HG03103 (cell line): ENCODE data around the gene SLC7A1.

Source experiments
- ATAC-seq: cut with Tn5 transposase; IDR thresholded peaks from one replicate; pipeline ENCODE4 v1.9.1; 2021; ENCODE audit warnings: low read depth; ENCODE audit not compliant: unreplicated experiment

Gene SLC7A1

DNA sequence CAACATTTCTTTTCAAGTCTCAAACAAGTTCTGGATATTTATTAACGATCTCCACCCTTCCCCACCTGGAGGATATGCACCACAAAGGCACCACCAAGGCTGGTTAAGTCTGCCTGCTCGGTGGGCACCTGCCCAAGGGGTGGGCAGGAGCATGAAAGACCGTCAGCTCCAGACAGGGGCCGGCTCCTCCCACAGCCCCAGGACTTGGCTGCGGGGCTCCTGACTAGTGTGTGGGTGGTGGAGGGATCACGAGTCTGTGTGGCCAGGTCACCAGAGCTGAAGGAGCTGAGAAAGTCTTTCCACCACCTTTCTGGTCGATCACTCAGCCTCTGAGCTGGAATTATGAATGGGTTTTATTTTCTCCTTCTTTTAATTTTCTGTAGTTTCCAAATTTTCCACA lies 7.8 kb downstream of the SLC7A1 start:
- ATAC-seq, result no peak

DNA sequence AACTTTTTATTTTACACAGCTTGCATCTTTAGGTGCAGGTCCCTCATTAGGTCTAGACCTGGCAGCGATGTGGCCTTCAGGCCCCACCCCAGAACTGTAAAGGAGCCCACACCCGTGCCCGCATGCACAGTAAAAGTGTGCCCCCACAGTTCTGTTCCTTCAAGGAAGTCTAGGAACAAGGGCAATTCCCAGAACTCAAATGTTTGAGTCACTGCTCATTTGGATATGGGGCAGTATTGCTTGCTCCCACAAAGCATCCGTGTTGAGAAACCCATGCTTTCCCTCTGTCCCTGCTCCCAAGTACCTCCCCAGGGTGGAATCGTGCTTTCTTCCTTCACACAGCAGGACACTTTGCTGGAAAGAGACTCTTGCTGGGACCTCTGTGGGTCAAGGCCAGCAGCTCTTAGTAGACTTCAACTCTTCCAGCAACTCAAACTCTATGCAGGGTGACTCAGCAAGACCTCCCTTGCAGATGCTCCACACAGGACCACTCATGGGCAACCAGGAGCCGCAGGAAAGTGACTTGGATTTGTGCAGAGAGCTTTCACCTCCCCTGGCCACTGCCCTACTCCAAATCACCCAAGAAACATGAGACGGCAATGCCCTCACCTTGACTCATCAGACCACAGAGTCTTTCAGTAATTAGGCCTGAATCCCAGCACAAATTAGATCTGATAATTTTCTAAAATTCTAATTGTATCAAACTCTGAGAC lies 12.3 kb downstream of the SLC7A1 start:
- ATAC-seq, result no peak

DNA sequence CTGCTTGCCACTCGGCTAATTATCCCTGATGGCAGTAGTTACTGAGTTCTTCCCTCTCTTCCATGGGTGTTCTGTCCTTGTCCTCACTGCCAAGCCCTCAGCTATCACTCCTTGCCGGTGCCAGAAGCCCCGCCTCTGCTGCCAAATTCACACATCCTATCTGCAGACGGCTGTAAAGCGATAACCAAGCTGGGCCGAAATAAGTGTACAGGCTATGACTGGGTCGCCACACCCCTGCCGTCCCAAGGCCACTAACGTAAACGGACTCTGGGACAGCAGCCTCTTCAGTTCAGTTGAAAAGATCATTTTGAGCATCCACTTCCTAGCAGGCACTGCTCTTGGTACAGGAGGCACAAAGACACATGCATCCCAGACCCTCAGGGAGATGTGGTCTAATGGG lies 13.3 kb downstream of the SLC7A1 start:
- ATAC-seq, result no peak

DNA sequence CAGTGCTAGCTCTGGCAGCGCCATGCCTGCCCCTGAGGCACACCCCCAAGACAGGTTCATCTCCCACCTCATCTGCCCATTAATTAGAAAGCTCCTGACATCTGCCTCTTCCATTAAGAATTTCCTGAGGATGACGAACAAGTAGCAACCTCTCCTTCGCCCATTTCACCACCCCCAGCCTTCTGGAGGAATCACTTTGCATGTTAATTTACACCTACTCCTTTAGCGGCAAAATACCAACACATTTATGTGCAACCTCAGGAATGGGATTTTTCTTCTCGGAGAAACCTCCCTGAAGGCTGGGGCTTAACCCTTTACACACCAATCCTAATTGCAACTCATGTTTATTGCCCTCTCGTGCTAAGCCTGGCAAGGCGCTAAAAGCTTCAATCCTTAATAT lies 13.8 kb downstream of the SLC7A1 start:
- no peak for ATAC-seq

DNA sequence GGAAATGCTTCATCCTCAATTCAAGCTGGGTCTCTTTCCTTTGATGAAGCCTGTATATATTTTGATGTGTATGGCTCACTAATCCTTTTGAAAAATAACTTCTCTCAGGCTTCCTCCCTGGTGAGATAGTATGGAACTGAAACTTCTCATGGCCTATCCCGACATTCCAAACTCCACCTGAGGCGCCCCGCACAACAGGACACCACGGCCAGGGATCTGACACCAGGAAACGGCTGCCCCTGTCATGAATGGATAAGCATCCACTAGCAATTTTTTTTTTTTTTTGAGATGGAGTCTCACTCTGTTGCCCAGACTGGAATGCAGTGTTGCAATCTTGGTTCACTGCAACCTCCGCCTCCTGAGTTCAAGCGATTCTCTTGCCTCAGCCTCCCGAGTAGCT lies 16.4 kb downstream of the SLC7A1 start:
- no peak for ATAC-seq

DNA sequence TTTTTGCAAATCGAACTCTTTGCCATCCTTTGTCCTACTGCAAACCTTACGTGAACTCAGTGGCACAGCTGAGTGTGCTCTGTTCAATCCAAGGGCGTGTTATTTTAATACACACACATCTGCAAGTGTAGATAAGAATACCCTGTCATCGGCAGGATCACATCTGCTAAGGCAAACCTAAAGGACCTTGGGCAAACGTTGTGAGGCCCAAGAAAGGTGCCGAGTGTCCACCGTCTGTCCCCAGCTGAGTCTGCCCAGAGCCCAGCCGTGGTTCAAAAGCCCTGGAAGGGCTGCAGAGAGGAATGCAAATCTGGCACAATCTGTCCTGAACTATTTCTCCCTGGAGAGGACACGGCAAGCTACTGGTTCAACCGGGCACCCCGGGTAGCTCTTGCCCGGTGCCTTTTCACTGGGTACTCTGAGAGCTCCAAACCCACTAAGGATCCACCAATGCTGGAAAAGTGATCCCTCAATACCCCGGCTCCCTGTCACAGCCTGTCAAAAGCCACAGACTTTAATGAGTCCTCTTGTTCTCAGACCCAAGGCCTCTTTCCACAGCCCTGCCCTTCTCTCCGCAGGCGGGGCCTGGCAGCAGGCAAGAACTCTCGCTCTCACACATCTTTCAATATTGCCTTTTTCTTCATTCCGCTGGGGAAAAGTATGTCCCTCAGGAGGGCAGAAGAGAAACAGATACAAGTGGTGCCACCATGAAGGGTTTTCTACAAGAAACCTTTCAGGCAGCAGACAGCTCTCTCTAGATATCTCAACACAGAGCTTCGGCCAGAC lies 17.0 kb downstream of the SLC7A1 start:
- ATAC-seq, result no peak

DNA sequence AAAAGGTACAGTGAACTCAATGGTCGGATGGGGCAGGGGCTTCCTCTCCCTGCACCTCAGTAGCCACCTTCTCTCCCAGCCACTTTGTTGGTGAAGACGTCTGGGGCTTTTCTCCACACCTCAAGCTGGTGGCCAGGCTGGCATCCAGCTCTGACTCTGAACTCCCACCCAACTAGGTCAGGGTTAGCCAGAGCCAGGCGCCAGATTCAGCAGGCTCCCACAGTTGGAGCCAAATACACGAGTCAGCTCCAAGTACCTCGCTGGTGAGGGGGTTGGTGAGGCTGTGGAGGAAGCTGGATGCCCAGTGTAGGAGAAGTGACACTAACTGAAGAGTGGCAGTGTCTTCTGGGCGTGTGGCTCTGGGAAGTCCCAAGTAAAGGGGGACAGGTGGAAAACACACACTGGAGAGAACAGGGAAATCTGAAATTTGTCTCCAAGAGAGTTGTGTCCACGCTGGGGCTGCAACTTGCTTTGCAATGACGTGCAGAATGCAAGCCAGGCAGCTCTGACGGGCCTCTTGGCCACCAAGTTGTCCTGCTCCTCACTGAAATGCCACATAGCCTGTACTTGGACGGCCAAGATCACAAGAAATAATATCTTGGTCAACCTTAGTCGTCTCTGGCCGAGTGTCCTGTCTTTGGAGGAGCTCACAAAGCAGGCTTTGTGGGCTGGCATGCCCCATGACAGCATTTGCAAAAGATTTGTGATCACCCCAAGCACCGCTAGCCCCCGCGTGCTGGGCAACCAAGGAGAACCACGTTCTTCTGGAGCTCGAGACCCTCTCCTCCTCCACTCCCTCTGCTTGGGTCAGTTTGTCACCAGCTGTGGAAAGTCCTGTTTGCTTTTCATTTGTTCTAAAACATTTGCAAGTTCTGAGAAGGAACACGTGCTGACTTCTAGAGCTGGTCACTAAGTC lies 18.1 kb downstream of the SLC7A1 start:
- ATAC-seq, result no peak

DNA sequence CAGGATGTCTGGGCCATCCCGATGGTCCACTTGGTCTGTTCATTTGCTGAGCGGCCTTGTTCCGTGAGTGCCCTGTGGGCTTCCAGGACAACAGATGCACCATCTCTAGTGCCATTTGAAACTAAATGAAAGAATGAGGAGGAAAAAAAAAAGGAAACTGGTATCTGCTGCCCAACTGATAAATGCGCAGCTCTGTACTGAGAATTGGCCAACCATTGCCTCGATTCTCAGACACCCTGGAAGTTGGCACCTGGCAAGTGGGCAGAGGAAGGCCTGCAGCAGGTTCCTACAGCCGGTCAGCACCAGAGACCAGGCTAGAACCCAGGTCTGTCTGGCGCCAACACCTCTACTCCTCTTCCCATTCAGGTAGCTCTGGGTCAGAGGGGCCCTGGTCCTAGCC lies 18.9 kb downstream of the SLC7A1 start:
- ATAC-seq, result no peak

DNA sequence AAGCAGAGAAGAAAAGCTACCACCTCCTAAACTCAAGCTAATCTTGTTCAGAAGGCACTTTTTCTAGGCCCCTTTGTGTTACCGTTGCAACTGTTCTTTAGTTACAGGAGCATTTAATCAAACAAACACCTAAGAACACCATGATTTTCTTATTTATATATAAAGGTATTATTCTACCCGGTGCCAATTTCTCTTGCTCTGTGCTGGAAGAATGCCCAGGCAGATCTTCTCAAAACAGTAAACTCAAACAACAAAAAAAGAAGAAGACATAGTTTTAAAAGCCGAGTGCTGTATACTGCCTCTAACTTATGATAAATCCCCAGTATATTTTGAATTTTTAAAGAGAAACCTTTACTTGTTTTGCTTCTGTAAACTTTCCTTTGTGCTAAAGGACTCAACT lies 20.4 kb downstream of the SLC7A1 start:
- ATAC-seq, result no peak

DNA sequence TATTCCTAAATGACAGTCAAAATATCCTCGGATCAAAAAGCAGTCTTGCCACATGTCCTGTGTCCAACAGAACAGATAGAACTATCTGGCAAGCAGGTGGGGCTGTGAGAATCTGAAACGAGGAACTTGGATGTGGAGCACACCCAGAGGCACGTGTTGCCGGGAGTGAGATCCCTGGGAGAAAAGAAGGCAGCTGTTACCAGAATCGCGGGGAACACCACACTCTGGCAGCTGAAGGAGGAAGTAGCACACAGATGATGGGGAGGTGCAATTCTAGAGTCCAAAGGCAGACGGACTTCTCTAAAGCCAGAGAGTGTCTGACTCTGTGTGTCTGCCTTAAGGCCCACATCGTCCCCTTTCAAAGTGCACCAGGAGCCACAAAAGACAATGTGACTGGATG lies 22.3 kb downstream of the SLC7A1 start:
- peak; percentile 52 for ATAC-seq

DNA sequence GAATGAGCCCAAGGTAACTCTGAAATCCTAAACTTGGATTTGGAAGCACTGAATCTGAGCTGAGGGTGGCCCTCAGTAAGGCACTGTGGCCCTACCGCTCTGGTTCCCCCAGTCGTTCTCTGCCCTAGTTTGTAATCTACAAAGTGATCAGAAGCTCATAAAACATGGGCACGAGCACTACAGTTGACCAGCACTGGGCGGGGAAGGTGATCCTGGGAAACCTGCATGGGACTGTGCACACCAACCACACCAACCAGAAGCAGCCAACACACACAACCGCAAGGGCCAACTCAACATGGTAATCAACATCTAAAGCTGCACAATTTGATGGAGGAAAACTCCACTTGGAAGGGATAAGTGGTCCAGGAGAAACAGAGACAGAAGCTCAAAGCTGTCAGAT lies 22.9 kb downstream of the SLC7A1 start:
- ATAC-seq, result no peak

DNA sequence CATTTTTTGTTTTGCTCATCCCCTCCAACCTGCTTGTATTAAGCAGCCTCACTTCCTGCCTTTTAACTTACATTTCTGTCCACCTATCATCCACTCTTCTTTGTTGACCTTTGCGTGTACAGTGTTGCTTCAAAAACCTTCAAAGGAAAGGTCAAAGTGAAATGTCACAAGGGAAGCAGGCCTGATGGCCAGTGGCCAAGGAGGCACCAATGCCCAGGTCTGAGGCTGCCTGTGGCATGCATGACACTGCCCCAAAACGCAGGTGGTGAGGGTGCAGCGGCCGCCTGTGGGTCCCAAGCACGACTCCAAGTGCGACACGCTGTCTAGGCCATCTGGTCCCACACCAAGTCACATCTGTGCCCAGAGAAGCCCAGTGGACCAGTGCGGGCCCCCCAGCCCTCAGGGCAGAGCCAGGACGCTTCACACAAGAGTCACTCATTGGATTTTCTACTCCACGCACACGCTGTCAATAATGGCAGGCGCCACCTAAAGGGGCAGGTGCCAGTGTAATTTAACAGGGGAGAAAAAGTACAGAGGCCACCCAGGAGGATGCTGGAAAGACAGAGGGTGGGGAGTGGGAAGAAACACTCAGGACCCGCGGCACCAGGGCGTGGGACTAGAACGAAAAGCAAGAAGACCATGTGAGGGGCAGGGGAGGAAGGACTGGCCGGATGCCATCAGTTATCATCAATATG lies 23.5 kb downstream of the SLC7A1 start:
- no peak for ATAC-seq

DNA sequence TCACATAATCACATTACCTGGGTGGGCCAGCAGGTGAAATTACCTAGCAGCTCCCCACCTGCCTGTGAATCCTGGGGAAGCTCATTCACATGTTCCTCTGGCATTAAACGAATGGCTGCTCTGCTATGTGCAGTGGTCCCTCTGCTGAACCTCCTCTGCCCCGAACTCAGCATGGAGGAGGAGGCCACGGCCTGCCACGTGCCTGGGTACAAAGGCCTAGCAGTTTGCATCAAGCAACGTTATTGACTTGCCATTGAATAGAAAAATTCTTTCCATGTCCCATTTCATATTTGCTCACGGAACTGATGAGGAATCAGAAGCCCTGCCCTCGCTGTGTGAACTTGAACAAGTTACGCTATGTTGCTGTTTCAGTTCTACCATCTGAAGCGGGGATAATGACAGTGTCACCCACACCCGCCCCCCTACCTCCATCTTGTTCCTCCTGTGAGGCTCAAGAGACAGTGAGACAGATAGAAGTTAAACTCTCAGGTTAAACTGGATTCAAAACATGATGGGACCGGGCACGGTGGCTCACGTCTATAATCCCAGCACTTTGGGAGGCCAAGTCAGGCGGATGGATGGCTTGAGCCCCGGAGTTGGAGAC lies 25.3 kb downstream of the SLC7A1 start:
- no peak for ATAC-seq

DNA sequence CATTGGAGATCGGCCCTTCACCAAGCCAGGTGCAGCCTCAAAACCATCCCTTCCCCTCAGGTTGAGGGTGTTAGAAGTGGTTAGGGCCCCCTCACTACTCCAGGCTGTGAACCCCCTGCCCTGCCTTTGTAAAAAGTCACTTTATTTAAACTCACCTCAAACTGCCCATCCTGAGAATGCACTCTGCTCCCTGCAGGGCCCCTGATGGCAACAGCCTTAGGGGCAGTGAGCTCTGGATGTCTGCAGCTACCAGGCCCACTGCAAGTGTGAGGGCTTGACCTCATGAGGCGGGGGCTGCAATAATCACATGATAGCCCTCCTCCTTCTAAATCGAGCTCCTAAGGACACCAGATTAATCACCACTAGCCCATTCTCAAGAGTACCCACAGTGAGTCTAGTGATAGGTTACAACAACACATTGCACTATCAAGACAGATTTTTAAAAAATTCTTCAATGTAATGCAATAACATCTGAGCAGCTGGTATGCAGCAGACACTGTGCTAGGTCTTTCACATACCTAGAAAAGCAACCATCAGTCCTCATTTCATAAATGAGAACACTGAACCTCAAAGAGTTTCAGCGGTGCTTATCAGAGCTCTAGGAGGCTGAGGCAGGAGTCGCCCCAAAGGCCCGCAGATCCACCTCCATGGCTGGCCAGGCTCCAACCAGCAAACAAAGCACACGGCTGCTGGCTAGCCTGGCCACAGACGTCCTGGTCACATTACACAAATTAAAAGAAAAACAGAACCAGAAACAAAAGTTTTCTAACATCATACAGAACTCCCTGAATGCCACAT lies 26.0 kb downstream of the SLC7A1 start:
- no peak for ATAC-seq

DNA sequence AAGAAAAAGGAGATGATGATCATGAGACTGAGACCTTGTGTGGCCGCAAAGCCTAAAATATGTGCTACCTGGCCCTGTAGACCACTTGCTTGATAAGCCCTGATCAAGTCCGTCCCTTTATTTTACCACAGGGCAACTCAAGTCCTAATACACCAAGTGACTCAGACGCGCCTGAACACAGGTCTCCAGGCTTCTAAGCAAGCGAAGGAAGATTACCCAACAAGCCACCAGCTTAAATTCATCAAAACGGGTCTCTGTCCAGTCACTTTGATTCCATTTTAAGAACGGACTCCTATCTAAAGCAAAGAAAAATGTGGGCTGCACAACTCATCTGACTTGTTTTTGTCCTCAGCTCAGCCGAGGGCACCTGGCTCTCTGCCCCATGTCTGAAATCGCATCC lies 26.8 kb downstream of the SLC7A1 start:
- no peak for ATAC-seq

DNA sequence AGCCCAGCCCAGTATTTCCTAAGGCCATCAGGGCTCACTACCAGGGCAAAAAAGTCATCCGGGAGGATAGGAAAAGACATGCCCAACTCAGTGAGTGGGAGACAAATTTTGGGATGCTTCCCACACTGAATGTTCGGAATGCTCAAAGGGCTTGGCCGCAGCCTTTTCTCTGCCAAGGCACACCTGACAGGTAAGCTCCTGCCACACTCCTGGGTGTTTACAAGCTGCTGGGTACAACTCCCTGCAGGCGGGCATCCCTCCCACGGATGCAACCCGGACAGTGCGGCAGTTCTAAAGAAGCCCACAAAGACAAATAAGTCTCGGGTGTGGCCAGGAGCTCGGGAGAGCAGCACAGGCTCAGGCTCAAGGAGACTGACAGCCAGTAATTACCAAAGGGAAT lies 28.1 kb downstream of the SLC7A1 start:
- no peak for ATAC-seq

DNA sequence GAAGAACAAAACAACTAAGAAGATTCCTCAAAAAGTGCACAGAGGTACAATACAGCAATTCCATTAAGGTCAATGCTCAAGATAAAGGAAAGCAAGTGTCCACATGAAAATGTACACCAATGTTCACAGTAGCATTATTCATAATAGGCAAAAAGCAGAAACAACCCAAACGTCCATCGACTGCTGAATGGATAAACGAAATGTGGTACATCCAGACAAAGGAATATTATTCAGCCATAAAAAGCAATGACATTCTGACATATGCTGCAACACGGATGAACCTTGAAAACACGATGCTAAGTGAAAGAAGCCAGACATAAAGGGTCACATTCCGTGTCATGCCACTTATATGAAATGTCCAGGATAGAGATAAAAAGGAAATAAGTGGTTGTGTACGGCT lies 29.3 kb downstream of the SLC7A1 start:
- ATAC-seq, result no peak

DNA sequence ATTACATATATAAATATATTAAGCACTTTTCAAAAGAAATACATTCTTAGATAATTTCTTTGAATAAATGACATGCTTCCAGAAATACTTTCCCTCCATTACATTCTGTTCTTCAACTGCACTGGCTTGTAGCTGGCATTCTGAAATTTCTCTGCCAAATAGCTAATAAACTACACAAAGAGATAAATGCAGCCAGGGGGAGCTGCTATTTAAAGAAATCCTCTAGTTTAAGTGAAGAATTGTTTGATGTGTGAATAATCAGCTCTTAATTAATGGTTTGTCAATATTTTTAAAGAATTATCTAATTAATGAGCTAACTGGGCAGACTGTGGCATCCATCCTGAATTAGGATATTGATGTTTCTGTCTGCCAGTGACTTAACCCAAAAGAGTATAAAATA lies 30.7 kb downstream of the SLC7A1 start:
- ATAC-seq, result no peak

DNA sequence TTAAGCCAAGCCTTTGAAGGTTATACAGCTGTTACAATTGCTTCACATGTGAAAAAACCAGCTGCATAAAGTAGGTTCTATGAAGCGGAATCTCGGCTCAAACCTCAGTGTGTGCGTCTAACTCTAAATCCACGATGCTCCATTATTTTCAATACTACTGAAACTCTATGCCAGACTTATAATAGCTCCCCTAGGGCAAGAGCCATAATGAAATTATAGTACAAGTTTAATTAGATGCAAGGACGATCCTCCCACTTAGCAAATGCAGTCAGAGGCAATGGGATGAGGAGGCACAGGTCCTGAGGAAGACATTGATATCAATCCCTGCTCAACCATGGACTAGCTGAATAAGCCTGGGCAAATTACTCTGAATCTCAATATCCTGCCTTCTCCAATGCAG lies 31.1 kb downstream of the SLC7A1 start:
- no peak for ATAC-seq
